Esophagus muscularis mucosa (tissue), 4 donors: ENCODE data around the gene RBM4. TPM values are rescaled to one million over a fixed set of nuclear protein-coding genes. Genes with fewer than 3 reads are reported as not detected.

ENCODE experiments used
- DNase-seq: peaks from one replicate; pipeline ENCODE4 v3.0.0-alpha.2; 2017; ENCODE audit errors: extremely low spot score
- H3K27ac ChIP-seq, 4 donors: fragments of 200-600 bp; sonication (generic); replicated peaks in 1 of 4; 1 replicate in 3 of 4; 2 replicates in 1 of 4; pipeline ENCODE4 v1.5.1; 2016 to 2019; ENCODE audit warnings: mild to moderate bottlenecking in 1 of 4
- H3K27me3 ChIP-seq, 4 donors: fragments of 200-600 bp; sonication (generic); one replicate each; pipeline versions ENCODE4 v1.5.1 to v1.6.0; 2016 to 2019
- H3K36me3 ChIP-seq, 4 donors: fragments of 200-600 bp; sonication (generic); one replicate each; pipeline ENCODE4 v1.5.1; 2016 to 2019
- H3K4me1 ChIP-seq, 4 donors: fragments of 200-600 bp; sonication (generic); one replicate each; pipeline ENCODE4 v1.5.1; 2016 to 2019
- H3K4me3 ChIP-seq, 4 donors: fragments of 200-600 bp; sonication (generic); 1 replicate in 2 of 4; 2 replicates in 2 of 4; pipeline ENCODE4 v1.5.1; 2016 to 2019; ENCODE audit warnings: mild to moderate bottlenecking in 4 of 4, moderate library complexity in 1 of 4
- H3K9me3 ChIP-seq, 4 donors: fragments of 200-600 bp; sonication (generic); 1 replicate in 3 of 4; 2 replicates in 1 of 4; pipeline ENCODE4 v1.5.1; 2016 to 2019
- EP300 ChIP-seq: sonication (generic); formaldehyde crosslinking; IDR thresholded peaks from one replicate; pipeline ENCODE4 v1.6.1; 2017; ENCODE audit warnings: antibody characterized with exemption
- POLR2A ChIP-seq: fragments of 450-650 bp; IDR thresholded peaks from one replicate; pipeline ENCODE4 v1.6.1; 2017; ENCODE audit warnings: antibody characterized with exemption, moderate library complexity, mild to moderate bottlenecking, low read depth
- POLR2AphosphoS5 ChIP-seq, 2 donors: sonication (generic); formaldehyde crosslinking; IDR thresholded peaks; one replicate each; pipeline ENCODE4 v1.6.1; 2017; ENCODE audit warnings: antibody characterized with exemption in 2 of 2
- WGBS: methylation state at CpG from one replicate; pipeline ENCODE4 v1.1.5; 2018; 5-methylcytosine and 5-hydroxymethylcytosine counted together
- intact Hi-C: fragments of 100-400 bp; cut with DNase I; formaldehyde crosslinking; loops from one replicate; pipeline ENCODE4 v1.15.1; 2023
- total RNA-seq, 4 donors: library from RNA; depleted of rRNA; stranded (reverse); fragments of >200 nt; gene quantifications; one replicate each; pipeline versions ENCODE4 v1.1.0 to v1.2.1, GENCODE V29; 2016
- TF ChIP-seq, protein P1 (sequence below), 3 experiments: fragments of 200-600 bp in 2 of 3; fragments of 450-650 bp in 1 of 3; sonication (generic) in 2 of 3; IDR thresholded peaks; one replicate each; pipeline ENCODE4 v1.5.1; 2017 to 2019; ENCODE audit warnings: antibody characterized with exemption in 3 of 3, mild to moderate bottlenecking in 2 of 3, moderate library complexity in 1 of 3

The RBM4 gene
- total RNA-seq, 4 donors from 2014 or later = 82.2 to 101 (median 90.2) TPM

DNA sequence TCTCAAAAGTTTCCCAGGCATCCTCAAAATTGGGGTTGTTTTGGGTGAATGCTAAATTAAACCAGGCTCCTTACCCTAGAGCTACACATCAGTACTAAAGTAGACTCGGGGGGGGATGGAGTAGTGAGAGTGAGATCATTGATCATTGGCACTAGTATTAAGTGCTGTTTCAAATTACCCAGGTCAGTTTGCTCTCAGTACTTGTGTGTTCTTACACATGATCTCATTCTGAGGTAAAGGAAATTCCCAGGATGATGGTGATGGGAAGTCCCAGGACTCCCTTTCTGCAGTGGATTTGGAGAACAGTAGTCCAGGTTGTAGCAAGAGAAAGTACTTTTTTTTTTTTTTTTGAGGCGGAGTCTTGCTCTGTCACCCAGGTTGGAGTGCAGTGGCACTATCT, 12.5 kb downstream of the RBM4 start:
- TF ChIP-seq POLR2A (no peak), EP300 (no peak), POLR2AphosphoS5 (IDR thresholded peaks at IDR 0.05) (no peak)
- TF ChIP-seq, protein P1, sequence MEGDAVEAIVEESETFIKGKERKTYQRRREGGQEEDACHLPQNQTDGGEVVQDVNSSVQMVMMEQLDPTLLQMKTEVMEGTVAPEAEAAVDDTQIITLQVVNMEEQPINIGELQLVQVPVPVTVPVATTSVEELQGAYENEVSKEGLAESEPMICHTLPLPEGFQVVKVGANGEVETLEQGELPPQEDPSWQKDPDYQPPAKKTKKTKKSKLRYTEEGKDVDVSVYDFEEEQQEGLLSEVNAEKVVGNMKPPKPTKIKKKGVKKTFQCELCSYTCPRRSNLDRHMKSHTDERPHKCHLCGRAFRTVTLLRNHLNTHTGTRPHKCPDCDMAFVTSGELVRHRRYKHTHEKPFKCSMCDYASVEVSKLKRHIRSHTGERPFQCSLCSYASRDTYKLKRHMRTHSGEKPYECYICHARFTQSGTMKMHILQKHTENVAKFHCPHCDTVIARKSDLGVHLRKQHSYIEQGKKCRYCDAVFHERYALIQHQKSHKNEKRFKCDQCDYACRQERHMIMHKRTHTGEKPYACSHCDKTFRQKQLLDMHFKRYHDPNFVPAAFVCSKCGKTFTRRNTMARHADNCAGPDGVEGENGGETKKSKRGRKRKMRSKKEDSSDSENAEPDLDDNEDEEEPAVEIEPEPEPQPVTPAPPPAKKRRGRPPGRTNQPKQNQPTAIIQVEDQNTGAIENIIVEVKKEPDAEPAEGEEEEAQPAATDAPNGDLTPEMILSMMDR (IDR thresholded peaks at IDR 0.05) = no peak
- H3K9me3 ChIP-seq = no peaks in the 10 kb centered on the region
- WGBS = 91% methylated on average over 2 of the region's 2 CpGs

DNA sequence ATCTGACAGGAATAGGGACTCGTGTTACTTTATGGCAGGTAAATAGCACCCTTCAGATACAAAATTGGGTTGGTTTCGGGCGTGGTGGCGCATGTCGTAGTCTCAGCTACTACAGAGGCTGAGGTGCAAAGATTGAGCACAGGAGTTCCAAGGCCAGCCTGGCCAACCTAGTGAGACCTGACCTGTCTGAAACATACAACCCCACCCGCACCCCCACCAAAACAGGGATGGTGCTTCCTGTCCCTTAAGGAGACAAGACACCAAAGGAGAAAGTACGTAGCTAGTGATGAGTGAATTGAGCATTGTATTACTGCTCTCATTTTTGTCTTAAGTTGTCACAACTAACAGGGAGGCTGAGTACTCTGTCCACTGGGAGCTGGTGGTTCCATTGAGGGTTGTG, 14.1 kb downstream of the RBM4 start:
- WGBS = 94% methylated on average over 7 of the region's 7 CpGs
- Histone ChIP-seq H3K9me3 (no peaks in the 10 kb centered on the region), H3K27ac (no peak overlapping the region), H3K27me3 (no peaks in the 10 kb centered on the region), H3K36me3 (peaks cover 17 to 69% (median 53%) of the 10 kb centered on the region in 4 donors), H3K4me3 (no peak overlapping the region), H3K4me1 (peaks cover 0 to 26% (median 6%) of the 10 kb centered on the region in 4 donors)
- DNase-seq = no peak
- intact Hi-C loops = no loop called here
- TF ChIP-seq EP300 = no peak
- no peak for TF ChIP-seq POLR2AphosphoS5 (IDR thresholded peaks at IDR 0.05)

More for the DNA sequence above, 12.5 kb downstream of the RBM4 start:
- DNase-seq = no peak
- H3K27ac ChIP-seq = no peak overlapping the region
- no peaks in the 10 kb centered on the region for H3K27me3 ChIP-seq
- H3K36me3 ChIP-seq = peaks cover 17 to 78% (median 58%) of the 10 kb centered on the region in 4 donors
- intact Hi-C loops = no loop called here
- peaks cover 12 to 40% (median 19%) of the 10 kb centered on the region in 4 donors for H3K4me1 ChIP-seq
- no peak overlapping the region for H3K4me3 ChIP-seq

DNA sequence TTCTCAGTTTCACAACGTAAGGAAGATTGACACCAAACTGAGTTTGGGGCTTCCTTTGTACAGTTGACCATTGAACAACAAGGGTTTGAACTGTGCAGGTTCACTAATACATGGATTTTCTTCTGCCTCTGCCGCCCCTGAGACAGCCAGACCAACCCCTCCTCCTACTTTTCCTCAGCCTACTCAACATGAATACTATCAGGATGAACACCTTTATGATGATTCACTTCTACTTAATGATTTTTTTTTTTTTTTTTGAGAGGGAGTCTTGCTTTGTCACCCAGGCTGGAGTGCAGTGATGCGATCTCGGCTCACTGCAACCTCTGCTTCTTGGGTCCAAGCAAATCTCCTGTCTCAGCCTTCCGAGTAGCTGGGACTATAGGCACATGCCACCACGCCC, 14.6 kb downstream of the RBM4 start:
- H3K36me3 ChIP-seq = peaks cover 17 to 69% (median 53%) of the 10 kb centered on the region in 4 donors
- H3K4me3 ChIP-seq = no peak overlapping the region
- H3K27me3 ChIP-seq = no peaks in the 10 kb centered on the region
- intact Hi-C loops = no loop called here
- DNase-seq = no peak
- H3K4me1 ChIP-seq = peaks cover 0 to 26% (median 4%) of the 10 kb centered on the region in 4 donors
- no peak overlapping the region for H3K27ac ChIP-seq
- no peak for TF ChIP-seq EP300
- TF ChIP-seq POLR2A = no peak
- TF ChIP-seq POLR2AphosphoS5 (IDR thresholded peaks at IDR 0.05) = no peak
- TF ChIP-seq, protein P1 (IDR thresholded peaks at IDR 0.05) = no peak
- H3K9me3 ChIP-seq = no peaks in the 10 kb centered on the region
- WGBS = 81% methylated on average over 6 of the region's 6 CpGs

DNA sequence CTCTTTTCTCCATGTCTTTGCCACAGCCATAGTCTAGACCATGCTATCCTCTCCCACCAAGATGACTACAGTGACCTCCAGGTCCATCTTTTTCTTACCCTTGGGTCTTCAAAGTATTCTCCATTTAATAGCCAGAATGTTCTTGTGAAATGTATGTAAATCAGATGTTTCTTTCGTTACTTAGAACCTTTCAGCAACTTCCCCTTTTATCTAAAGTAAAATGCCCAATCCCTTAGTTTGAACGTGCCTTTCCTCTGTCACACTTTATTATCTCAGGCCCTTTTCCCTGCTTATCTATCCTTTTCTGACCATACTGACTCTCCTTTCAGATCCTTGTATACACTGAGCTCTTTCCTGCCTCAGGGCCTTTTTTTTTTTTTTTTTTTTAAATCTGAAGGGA, 21.3 kb downstream of the RBM4 start:
- DNase-seq = no peak
- Histone ChIP-seq H3K9me3 (no peaks in the 10 kb centered on the region), H3K36me3 (peaks cover 8 to 66% (median 46%) of the 10 kb centered on the region in 4 donors), H3K4me1 (no peaks in the 10 kb centered on the region), H3K4me3 (no peak overlapping the region), H3K27ac (no peak overlapping the region), H3K27me3 (no peaks in the 10 kb centered on the region)
- WGBS = 70% methylated on average over 2 of the region's 2 CpGs
- TF ChIP-seq POLR2A = no peak
- intact Hi-C loops = no loop called here

DNA sequence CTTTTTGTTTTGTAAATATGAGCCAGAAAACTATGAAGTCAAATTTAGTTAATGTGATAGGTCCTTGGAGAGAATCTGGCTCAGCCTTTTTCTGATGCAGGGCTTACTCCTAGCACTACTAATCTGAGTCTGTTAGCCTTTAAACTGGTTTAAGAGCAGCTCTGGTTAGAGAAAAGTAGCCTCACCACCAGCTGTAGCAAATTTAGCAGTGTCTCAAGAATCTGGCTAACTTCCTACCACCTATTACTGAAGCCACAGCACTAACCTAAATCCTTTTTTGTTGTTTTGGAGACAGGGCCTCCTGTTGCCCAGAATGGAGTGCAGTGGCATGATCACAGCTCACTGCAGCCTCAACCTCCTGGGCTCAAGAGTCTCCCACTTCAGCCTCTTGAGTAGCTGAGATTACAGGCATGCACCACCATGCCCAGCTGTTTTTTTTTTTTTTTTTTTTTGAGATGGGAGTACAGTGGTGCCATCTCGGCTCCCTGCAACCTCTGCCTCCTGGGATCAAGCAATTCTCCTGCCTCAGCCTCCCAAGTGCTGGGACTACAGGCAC, 25.3 kb downstream of the RBM4 start:
- Histone ChIP-seq H3K36me3 (peaks cover 27 to 86% (median 58%) of the 10 kb centered on the region in 4 donors), H3K4me1 (peaks cover 0 to 10% (median 2%) of the 10 kb centered on the region in 4 donors), H3K27ac (no peak overlapping the region), H3K9me3 (no peaks in the 10 kb centered on the region), H3K4me3 (no peak overlapping the region), H3K27me3 (no peaks in the 10 kb centered on the region)
- 88% methylated on average over 1 of the region's 1 CpG for WGBS
- no peak for DNase-seq
- intact Hi-C loops = no loop called here
- TF ChIP-seq POLR2A = no peak
- no peak for TF ChIP-seq POLR2AphosphoS5 (IDR thresholded peaks at IDR 0.05)
- TF ChIP-seq, protein P1 (IDR thresholded peaks at IDR 0.05) = no peak
- TF ChIP-seq EP300 = no peak

DNA sequence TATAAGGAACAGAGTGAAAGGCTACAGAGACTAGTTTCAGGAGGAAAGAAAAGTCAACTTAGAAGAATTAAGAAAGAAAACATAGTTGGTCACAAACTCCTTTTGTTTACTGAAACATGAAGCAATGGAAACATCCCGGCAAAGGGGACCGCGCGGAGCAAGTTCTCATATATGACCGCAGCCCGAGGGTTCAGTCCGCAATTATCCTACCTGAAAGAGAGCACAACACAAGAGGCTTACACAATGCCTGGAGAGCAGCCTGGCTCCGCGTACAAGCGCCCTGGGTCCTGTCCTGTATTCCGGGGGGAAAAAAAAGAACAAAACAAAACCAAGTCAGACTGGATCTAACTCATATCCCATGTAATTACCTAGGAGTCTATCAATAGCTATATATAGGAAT, 26.9 kb downstream of the RBM4 start:
- peaks cover 0 to 18% (median 10%) of the 10 kb centered on the region in 4 donors for H3K4me1 ChIP-seq
- TF ChIP-seq, protein P1 (IDR thresholded peaks at IDR 0.05) = no peak
- no peak for TF ChIP-seq POLR2AphosphoS5 (IDR thresholded peaks at IDR 0.05)
- TF ChIP-seq EP300 = no peak
- no peak for TF ChIP-seq POLR2A
- no peak overlapping the region for H3K27ac ChIP-seq
- no peaks in the 10 kb centered on the region for H3K9me3 ChIP-seq
- H3K27me3 ChIP-seq = no peaks in the 10 kb centered on the region
- 86% methylated on average over 11 of the region's 11 CpGs for WGBS
- peaks cover 27 to 78% (median 52%) of the 10 kb centered on the region in 4 donors for H3K36me3 ChIP-seq
- intact Hi-C loops = no loop called here
- DNase-seq = no peak
- H3K4me3 ChIP-seq = no peak overlapping the region
